ENCODE data around the gene LRRC74B. TPM values are rescaled to one million over a fixed set of nuclear protein-coding genes. Genes with fewer than 3 reads are reported as not detected.
A peak's percentile ranks its signal among the peaks of the same experiment; 100 is the strongest.

Gene LRRC74B
- total and polyA plus RNA-seq, 2 experiments from 2014 or later = 0.20 to 0.52 TPM

DNA sequence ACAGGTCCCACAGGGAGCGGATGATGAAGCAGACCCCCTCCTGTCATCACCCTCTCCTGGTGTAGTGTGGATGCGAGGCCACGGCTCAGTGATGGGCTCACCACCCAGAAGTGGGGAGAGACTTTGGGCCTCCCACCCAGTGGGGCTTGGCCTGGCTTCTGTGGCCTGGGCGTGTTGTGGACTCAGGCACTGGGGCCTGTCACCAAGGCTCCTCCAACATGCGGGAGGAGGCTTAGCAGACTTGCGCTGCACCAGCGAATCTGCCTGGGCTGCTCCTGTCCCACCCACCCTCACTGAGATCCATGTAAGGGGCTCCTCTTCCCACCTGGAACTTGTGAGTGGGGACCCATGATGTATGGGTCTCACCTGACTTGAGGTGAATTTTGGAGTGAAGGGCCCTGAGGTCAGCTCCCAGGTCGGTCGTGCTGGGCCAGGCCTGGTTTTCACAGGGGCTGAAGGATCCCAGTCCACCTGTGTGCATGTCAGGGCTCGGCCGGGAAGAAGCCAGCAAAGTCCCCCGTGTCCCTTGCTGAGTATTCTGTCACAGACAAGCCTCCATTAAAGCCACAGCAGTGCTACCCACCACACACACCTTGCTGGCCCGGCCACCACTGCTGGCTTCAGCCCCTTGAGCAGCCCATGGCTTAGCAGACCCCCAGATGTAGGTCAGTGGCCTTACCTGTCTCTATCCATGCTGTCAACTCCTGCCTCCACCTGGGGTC lies 48.0 kb upstream of the LRRC74B start:
- Histone ChIP-seq H3K9me3 (ENCODE audit: low read depth) (no peaks in the 10 kb centered on the region), H3K4me1 (ENCODE audit: insufficient read depth) (peaks cover 12% of the 10 kb centered on the region), H3K27ac (no peak overlapping the region), H3K27me3 (no peaks in the 10 kb centered on the region), H3K36me3 (replicated peaks; ENCODE audit: insufficient read depth, low read depth) (no peaks in the 10 kb centered on the region), H4K20me1 (ENCODE audit: insufficient read depth, poor library complexity, severe bottlenecking) (no peaks in the 10 kb centered on the region), H3K4me2 (no peak overlapping the region), H3K79me2 (peaks cover 20% of the 10 kb centered on the region), H3K4me3 (no peak overlapping the region), H2AFZ (no peak overlapping the region), H3K9me2 (replicated peaks; ENCODE audit: insufficient read depth) (no peaks in the 10 kb centered on the region)
- no peak for DNase-seq (ENCODE audit: low spot score)
- 93% methylated on average over 13 of the region's 13 CpGs for WGBS (ENCODE audit: low lambda C conversion rate, missing lambda C conversion rate)
- no peak for TF ChIP-seq EZH2 (IDR thresholded peaks at IDR 0.05; ENCODE audit: borderline replicate concordance)
- TF ChIP-seq EZH2phosphoT487 (IDR thresholded peaks at IDR 0.05; ENCODE audit: low read depth, severe bottlenecking, unreplicated experiment) = no peak
- TF ChIP-seq, protein P1, sequence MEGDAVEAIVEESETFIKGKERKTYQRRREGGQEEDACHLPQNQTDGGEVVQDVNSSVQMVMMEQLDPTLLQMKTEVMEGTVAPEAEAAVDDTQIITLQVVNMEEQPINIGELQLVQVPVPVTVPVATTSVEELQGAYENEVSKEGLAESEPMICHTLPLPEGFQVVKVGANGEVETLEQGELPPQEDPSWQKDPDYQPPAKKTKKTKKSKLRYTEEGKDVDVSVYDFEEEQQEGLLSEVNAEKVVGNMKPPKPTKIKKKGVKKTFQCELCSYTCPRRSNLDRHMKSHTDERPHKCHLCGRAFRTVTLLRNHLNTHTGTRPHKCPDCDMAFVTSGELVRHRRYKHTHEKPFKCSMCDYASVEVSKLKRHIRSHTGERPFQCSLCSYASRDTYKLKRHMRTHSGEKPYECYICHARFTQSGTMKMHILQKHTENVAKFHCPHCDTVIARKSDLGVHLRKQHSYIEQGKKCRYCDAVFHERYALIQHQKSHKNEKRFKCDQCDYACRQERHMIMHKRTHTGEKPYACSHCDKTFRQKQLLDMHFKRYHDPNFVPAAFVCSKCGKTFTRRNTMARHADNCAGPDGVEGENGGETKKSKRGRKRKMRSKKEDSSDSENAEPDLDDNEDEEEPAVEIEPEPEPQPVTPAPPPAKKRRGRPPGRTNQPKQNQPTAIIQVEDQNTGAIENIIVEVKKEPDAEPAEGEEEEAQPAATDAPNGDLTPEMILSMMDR (IDR thresholded peaks at IDR 0.05; ENCODE audit: poor library complexity) = no peak

DNA sequence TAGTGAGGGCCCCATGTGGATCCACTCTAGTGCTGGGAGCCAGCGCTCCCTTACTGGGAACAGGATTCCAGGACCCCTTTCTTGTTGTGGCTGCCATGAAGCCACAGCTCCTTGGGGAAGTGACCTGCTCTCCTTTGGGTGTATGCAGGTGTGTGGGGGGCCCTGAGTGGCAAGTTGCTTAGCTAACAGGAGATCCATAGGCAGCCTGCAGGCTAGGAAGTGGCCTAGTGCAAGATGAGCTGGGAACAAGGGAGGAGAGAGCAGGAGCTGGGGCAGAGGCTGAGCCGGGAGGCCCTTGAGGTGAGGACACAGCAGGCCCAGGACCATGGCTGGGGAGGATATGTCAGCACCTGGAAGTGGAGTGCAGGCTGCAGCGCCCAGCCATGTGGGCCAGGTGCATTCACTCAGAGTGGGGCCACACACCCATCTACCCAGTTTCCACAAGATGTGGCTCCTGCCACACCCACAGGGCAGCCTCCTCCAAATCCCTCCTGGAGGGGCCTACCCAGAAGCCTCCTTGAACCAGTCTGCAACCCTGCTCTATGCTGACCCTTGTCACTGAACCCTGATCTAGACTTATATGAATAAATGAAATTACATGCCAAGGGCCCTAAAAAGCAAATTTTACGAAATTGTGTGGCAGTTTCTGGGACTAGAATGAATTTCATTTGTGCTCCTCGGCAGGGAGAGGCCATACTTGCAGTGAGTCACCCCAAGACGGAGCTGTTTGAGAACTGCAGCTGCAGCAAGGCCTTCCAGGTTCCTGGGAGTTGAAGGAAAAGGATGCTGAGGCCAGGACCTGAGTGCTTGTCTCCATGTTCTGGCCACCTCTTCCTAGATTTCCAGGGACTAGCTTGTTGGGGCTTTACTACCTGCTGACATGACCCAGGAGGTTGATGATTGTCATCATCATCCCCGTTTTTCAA lies 47.1 kb upstream of the LRRC74B start:
- no peaks in the 10 kb centered on the region for H3K36me3 ChIP-seq (replicated peaks; ENCODE audit: insufficient read depth, low read depth)
- TF ChIP-seq EZH2phosphoT487 (IDR thresholded peaks at IDR 0.05; ENCODE audit: low read depth, severe bottlenecking, unreplicated experiment) = no peak
- TF ChIP-seq EZH2 (IDR thresholded peaks at IDR 0.05; ENCODE audit: borderline replicate concordance) = no peak
- TF ChIP-seq, protein P1 (IDR thresholded peaks at IDR 0.05; ENCODE audit: poor library complexity) = no peak
- H3K9me2 ChIP-seq (replicated peaks; ENCODE audit: insufficient read depth) = no peaks in the 10 kb centered on the region
- no peaks in the 10 kb centered on the region for H4K20me1 ChIP-seq (ENCODE audit: insufficient read depth, poor library complexity, severe bottlenecking)
- 82% methylated on average over 7 of the region's 7 CpGs for WGBS (ENCODE audit: low lambda C conversion rate, missing lambda C conversion rate)
- no peak overlapping the region for H3K27ac ChIP-seq
- no peak overlapping the region for H3K4me3 ChIP-seq
- no peaks in the 10 kb centered on the region for H3K27me3 ChIP-seq
- H3K4me2 ChIP-seq = no peak overlapping the region
- H3K4me1 ChIP-seq (ENCODE audit: insufficient read depth) = peaks cover 21% of the 10 kb centered on the region
- H3K9me3 ChIP-seq (ENCODE audit: low read depth) = no peaks in the 10 kb centered on the region
- H2AFZ ChIP-seq = no peak overlapping the region
- peaks cover 30% of the 10 kb centered on the region for H3K79me2 ChIP-seq
- DNase-seq (ENCODE audit: low spot score) = no peak

DNA sequence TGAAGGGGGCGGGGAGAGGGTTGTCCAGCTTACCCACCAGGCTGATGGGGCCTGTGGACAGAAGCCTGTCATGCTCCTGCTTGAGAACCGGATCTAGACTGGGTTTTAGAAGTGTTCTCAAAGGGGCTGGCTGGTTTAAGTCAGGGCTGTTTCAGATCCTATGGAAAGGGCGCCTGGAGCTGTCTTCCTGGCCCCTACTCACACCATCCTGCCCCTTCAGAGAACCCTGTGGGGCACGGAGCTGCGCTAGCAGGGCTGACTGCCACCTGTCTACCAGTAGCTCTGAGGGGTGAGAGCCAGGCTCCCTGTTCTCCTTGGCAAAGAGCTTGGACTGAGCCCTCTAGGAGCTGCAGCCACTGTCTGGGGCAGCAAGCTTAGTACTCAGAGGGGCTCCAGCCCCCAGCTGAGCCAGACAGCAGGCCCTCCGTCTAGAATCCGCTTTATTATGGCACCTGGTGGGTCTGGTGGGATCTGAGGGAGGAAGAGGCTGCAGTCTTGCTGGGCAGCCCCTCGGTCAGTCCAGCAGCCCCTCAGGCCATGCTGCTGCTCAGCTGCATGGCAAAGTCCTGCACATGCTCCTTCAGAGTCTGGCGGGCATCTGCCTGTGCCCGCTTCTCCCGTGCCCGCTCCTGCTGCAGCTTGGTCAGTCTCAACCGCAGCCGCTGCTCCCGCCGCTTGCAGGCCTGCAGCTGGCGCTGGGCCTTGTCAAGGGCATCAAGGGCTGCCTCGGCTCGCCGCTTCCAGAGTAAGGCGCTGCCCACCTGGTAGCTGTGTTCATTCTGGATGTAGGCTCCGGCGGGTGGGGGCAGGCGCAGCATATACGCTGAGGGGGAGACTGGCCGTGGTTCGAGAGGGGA lies 46.2 kb upstream of the LRRC74B start:
- no peaks in the 10 kb centered on the region for H3K9me2 ChIP-seq (replicated peaks; ENCODE audit: insufficient read depth)
- no peak overlapping the region for H3K4me3 ChIP-seq
- TF ChIP-seq, protein P1 (IDR thresholded peaks at IDR 0.05; ENCODE audit: poor library complexity) = no peak
- TF ChIP-seq EZH2 (IDR thresholded peaks at IDR 0.05; ENCODE audit: borderline replicate concordance) (no peak), EZH2phosphoT487 (IDR thresholded peaks at IDR 0.05; ENCODE audit: low read depth, severe bottlenecking, unreplicated experiment) (no peak)
- no peaks in the 10 kb centered on the region for H3K36me3 ChIP-seq (replicated peaks; ENCODE audit: insufficient read depth, low read depth)
- H4K20me1 ChIP-seq (ENCODE audit: insufficient read depth, poor library complexity, severe bottlenecking) = no peaks in the 10 kb centered on the region
- peaks cover 33% of the 10 kb centered on the region for H3K79me2 ChIP-seq
- H3K4me1 ChIP-seq (ENCODE audit: insufficient read depth) = peaks cover 21% of the 10 kb centered on the region
- H3K27me3 ChIP-seq = no peaks in the 10 kb centered on the region
- H3K9me3 ChIP-seq (ENCODE audit: low read depth) = no peaks in the 10 kb centered on the region
- DNase-seq (ENCODE audit: low spot score) = no peak
- H3K27ac ChIP-seq = no peak overlapping the region
- H2AFZ ChIP-seq = no peak overlapping the region
- H3K4me2 ChIP-seq = peak overlapping the region; percentile 98
- 96% methylated on average over 27 of the region's 27 CpGs for WGBS (ENCODE audit: low lambda C conversion rate, missing lambda C conversion rate)

Data from hepatocyte (in vitro differentiated cells).